IMR-90 (cell line): ENCODE measurements around the gene DTNA. TPM values are rescaled to one million over a fixed set of nuclear protein-coding genes. Genes with fewer than 3 reads are reported as not detected.

Source experiments
- ATAC-seq: fragments of 200-7000 bp; cut with Tn5 transposase; 2 replicates; pipeline ENCODE4 v1.9.1; 2020; ENCODE audit warnings: low read depth, mild to moderate bottlenecking, moderate library complexity
- BruUV-seq: library from RNA; stranded (reverse); fragments of 400-500 nt; replicated peaks from 2 replicates; lab custom pipeline; 2021; lab: Mats Ljungman, UMichigan
- CTCF ChIA-PET: fragments of 300-600 bp; formaldehyde crosslinking; extraction: SDS; loops from one replicate; lab custom pipeline; 2021; ENCODE audit warnings: antibody characterized with exemption; lab: Yijun Ruan, JAX
- POLR2A ChIA-PET: fragments of 300-600 bp; sonication (Branson Sonifier 250); formaldehyde crosslinking; loops from one replicate; lab custom pipeline; 2022; ENCODE audit warnings: antibody characterized with exemption; ENCODE audit not compliant: unreplicated experiment; lab: Charles Lee
- DNase-seq: peaks from one replicate; pipeline ENCODE4 v3.0.0; 2013
- H2AFZ ChIP-seq: replicated peaks from 2 replicates; pipeline ENCODE3; 2013; ENCODE audit warnings: low read length, mild to moderate bottlenecking; ENCODE audit not compliant: poor library complexity
- H2AK5ac ChIP-seq: 2 replicates; pipeline ENCODE4 v1.6.1; 2013; ENCODE audit warnings: low read depth, low read length, inconsistent platforms
- H2AK9ac ChIP-seq: replicated peaks from 2 replicates; pipeline ENCODE3; 2013; ENCODE audit warnings: mild to moderate bottlenecking, low read depth, low read length, moderate library complexity; ENCODE audit not compliant: poor library complexity
- H2BK120ac ChIP-seq: 2 replicates; pipeline ENCODE4 v1.6.1; 2013; ENCODE audit warnings: low read depth, low read length, inconsistent platforms
- H2BK15ac ChIP-seq: 3 replicates; pipeline ENCODE4 v1.6.1; 2013; ENCODE audit warnings: low read depth, low read length, inconsistent platforms
- H2BK20ac ChIP-seq: 2 replicates; pipeline ENCODE4 v1.6.1; 2013; ENCODE audit warnings: low read depth, mild to moderate bottlenecking, inconsistent platforms, low read length, moderate library complexity
- H2BK5ac ChIP-seq: 2 replicates; pipeline ENCODE4 v1.6.1; 2013; ENCODE audit warnings: mild to moderate bottlenecking, low read depth, low read length, inconsistent platforms; ENCODE audit not compliant: poor library complexity, severe bottlenecking
- H3K14ac ChIP-seq: replicated peaks from 2 replicates; pipeline ENCODE4 v1.6.1; 2013; ENCODE audit warnings: low read depth, low read length, inconsistent platforms
- H3K18ac ChIP-seq: 2 replicates; pipeline ENCODE4 v1.6.1; 2013; ENCODE audit warnings: low read depth, low read length, control low read depth
- H3K23ac ChIP-seq: 2 replicates; pipeline ENCODE4 v1.6.1; 2013; ENCODE audit warnings: low read depth, low read length, inconsistent platforms
- H3K27ac ChIP-seq: 2 replicates; pipeline ENCODE4 v1.5.1; 2013; ENCODE audit warnings: mild to moderate bottlenecking, control low read depth, low read length; ENCODE audit not compliant: insufficient read depth
- H3K27me3 ChIP-seq: 2 replicates; pipeline ENCODE4 v1.6.1; 2013; ENCODE audit warnings: low read length; ENCODE audit not compliant: control insufficient read depth, insufficient read depth
- H3K36me3 ChIP-seq: 2 replicates; pipeline ENCODE4 v1.6.1; 2013; ENCODE audit warnings: low read length, mixed read lengths; ENCODE audit not compliant: control insufficient read depth, insufficient read depth
- H3K4ac ChIP-seq: 2 replicates; pipeline ENCODE4 v1.6.1; 2013; ENCODE audit warnings: low read depth, low read length, inconsistent platforms
- H3K4me1 ChIP-seq: 2 replicates; pipeline ENCODE4 v1.6.1; 2013; ENCODE audit warnings: low read length, mixed read lengths; ENCODE audit not compliant: control insufficient read depth, insufficient read depth
- H3K4me2 ChIP-seq: 2 replicates; pipeline ENCODE4 v1.6.1; 2013; ENCODE audit warnings: low read depth, mild to moderate bottlenecking, control low read depth, low read length, moderate library complexity
- H3K4me3 ChIP-seq: 2 replicates; pipeline ENCODE4 v1.5.1; 2013; ENCODE audit warnings: low read depth, mild to moderate bottlenecking, control low read depth, low read length, moderate library complexity; ENCODE audit not compliant: insufficient read depth
- H3K56ac ChIP-seq: 2 replicates; pipeline ENCODE4 v1.6.1; 2013; ENCODE audit warnings: low read length, inconsistent platforms; ENCODE audit not compliant: insufficient read depth; ENCODE audit errors: extremely low read depth
- H3K79me1 ChIP-seq, 2 experiments: 2 replicates each; pipeline ENCODE4 v1.6.1; 2013; ENCODE audit warnings: low read length in 2 of 2, inconsistent platforms in 1 of 2, low read depth in 1 of 2
- H3K9ac ChIP-seq: 2 replicates; pipeline ENCODE4 v1.6.1; 2013; ENCODE audit warnings: low read depth, low read length, control low read depth
- H3K9me1 ChIP-seq: 2 replicates; pipeline ENCODE4 v1.6.1; 2013; ENCODE audit warnings: low read length, inconsistent platforms; ENCODE audit not compliant: insufficient read depth
- H3K9me3 ChIP-seq: 2 replicates; pipeline ENCODE4 v1.6.1; 2013; ENCODE audit warnings: low read length; ENCODE audit not compliant: control insufficient read depth, insufficient read depth
- H4K20me1 ChIP-seq: 2 replicates; pipeline ENCODE4 v1.6.1; 2013; ENCODE audit warnings: low read length, inconsistent platforms; ENCODE audit not compliant: insufficient read depth
- H4K5ac ChIP-seq: 2 replicates; pipeline ENCODE4 v1.6.1; 2013; ENCODE audit warnings: mild to moderate bottlenecking, low read depth, low read length, control low read depth
- H4K8ac ChIP-seq, 2 experiments: 2 replicates each; pipeline ENCODE4 v1.6.1; 2013; ENCODE audit warnings: low read depth in 2 of 2, low read length in 2 of 2, control low read depth in 1 of 2, inconsistent platforms in 1 of 2
- H4K91ac ChIP-seq: 2 replicates; pipeline ENCODE4 v1.6.1; 2013; ENCODE audit warnings: low read depth, low read length, inconsistent platforms; ENCODE audit not compliant: insufficient read depth
- FOS ChIP-seq: fragments of 150-350 bp; IDR thresholded peaks from 2 replicates; pipeline ENCODE4 v1.6.1; 2016; ENCODE audit warnings: low read depth, low read length
- MXI1 ChIP-seq: IDR thresholded peaks from 2 replicates; pipeline ENCODE4 v1.6.1; 2012; ENCODE audit warnings: low read depth, mild to moderate bottlenecking, low read length, moderate library complexity, borderline replicate concordance
- WGBS, 2 experiments: methylation state at CpG; one replicate each; pipeline versions ENCODE4 v1.1.5 to v1.1.7; 2013; ENCODE audit warnings: missing lambda C conversion rate in 2 of 2; ENCODE audit not compliant: insufficient read length in 1 of 2; ENCODE audit errors: extremely low coverage in 2 of 2; 5-methylcytosine and 5-hydroxymethylcytosine counted together
- dilution Hi-C: fragments of 300-500 bp; cut with HindIII; formaldehyde crosslinking; loops from one replicate; pipeline ENCODE4 v1.14.3; 2018; ENCODE audit warnings: low sequenced_read_pairs; ENCODE audit not compliant: unreplicated experiment
- in situ Hi-C: fragments of 300-500 bp; cut with MboI; formaldehyde crosslinking; loops from 3 replicates; pipeline ENCODE4 v1.14.3; 2019; ENCODE audit warnings: low sequenced_read_pairs, inconsistent platforms, mixed read lengths
- intact Hi-C: fragments of 100-400 bp; cut with micrococcal nuclease; formaldehyde crosslinking; loops from 2 replicates; pipeline ENCODE4 v1.10.0; 2022
- polyA plus RNA-seq, 3 experiments: library from polyadenylated mRNA; depleted of rRNA; stranded (reverse); fragments of >200 nt; gene quantifications; 2 replicates each; pipeline ENCODE4 v1.2.3, GENCODE V29; 2012; ENCODE audit warnings: low replicate concordance in 1 of 3
- total RNA-seq: library from RNA; depleted of rRNA; stranded (reverse); fragments of >200 nt; gene quantifications from 2 replicates; pipeline ENCODE4 v1.2.3, GENCODE V29; 2012
- TF ChIP-seq, protein P1 (sequence below): fragments of 150-350 bp; IDR thresholded peaks from 2 replicates; pipeline ENCODE4 v1.6.1; 2017; ENCODE audit warnings: mild to moderate bottlenecking, antibody characterized with exemption, low read length, low read depth

DTNA gene
- total and polyA plus RNA-seq, 2 of the 4 experiments (the other 2 are of a cell fraction): 9.5 to 10.8 TPM

DNA sequence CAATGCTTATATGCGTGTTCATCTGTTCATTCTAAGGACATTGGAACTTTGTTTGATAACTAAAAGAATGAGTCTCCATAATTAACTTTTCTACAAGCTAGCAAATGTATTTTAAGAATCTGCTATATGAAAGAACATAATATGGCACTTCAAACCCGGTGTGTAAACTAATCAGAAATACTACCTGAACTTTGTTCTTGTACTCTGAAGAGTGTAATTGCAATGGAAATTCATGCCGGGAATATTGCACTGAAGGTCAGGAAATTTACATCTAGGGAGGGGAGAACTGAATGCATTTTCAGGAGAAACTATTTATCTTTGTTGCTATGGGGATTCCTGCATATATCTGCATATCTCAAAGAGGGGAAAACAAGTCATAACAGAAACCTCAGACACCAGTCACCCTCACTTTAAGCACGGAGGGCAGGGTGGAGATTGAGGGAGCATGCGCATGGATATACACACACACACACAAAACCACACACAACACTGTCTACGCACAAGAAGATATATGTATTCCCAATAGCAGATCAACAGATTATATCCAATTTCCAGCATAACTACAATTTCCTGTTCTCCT is 76.2 kb downstream of the DTNA start:
- Histone ChIP-seq H2BK120ac (0 out of 2 replicates have a peak overlapping the region, but pooled peaks have one; percentile 40), H3K9ac (no peak overlapping the region), H3K9me3 (no peaks in the 10 kb centered on the region), H4K5ac (no peak overlapping the region), H3K56ac (no peak overlapping the region), H3K4me2 (no peak overlapping the region), H2AK9ac (no peak overlapping the region), H2BK20ac (no peak overlapping the region; the same call in 1 of the 2 replicates), H3K79me1 (no peaks in the 10 kb centered on the region), H2AK5ac (no peak overlapping the region), H3K14ac (no peak overlapping the region), H2BK5ac (no peak overlapping the region), H3K27me3 (no peaks in the 10 kb centered on the region), H4K8ac (no peak overlapping the region), H3K4ac (no peak overlapping the region), H2AFZ (no peak overlapping the region), H3K18ac (no peak overlapping the region), H3K36me3 (no peaks in the 10 kb centered on the region), H4K91ac (no peak overlapping the region), H3K27ac (no peak overlapping the region), H2BK15ac (no peak overlapping the region), H3K9me1 (peaks cover 3% of the 10 kb centered on the region), H3K23ac (no peak overlapping the region), H3K4me3 (no peak overlapping the region), H4K20me1 (no peaks in the 10 kb centered on the region), H3K4me1 (peaks cover 10% of the 10 kb centered on the region; the same call in 1 of the 2 replicates)
- DNase-seq (no peak), ATAC-seq (no peak)
- dilution Hi-C loops (no loop called here), in situ Hi-C loops (loop anchor here (25.0 kb wide), 1 partner anchor 674 kb away; no protein-coding TSS in a partner anchor), intact Hi-C loops (loop anchor here (5.0 kb wide), 2 partner anchors 294 to 434 kb away; no protein-coding TSS in a partner anchor)
- no TSS peak for BruUV-seq
- WGBS, 2 experiments: no CpG with 5 or more reads among the region's 6 CpGs
- ChIA-PET CTCF (interaction anchor here (1.4 kb wide), 1 partner anchor 124 kb away, joined by 4 read pairs; no protein-coding TSS in a partner anchor), POLR2A (no interaction called here)
- TF ChIP-seq MXI1 (no peak), FOS (no peak)
- TF ChIP-seq, protein P1, sequence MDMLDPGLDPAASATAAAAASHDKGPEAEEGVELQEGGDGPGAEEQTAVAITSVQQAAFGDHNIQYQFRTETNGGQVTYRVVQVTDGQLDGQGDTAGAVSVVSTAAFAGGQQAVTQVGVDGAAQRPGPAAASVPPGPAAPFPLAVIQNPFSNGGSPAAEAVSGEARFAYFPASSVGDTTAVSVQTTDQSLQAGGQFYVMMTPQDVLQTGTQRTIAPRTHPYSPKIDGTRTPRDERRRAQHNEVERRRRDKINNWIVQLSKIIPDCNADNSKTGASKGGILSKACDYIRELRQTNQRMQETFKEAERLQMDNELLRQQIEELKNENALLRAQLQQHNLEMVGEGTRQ: no peak
